GM10266 (cell line): Measurements from ENCODE around the gene TIGD1.
A peak's percentile ranks its signal among the peaks of the same experiment; 100 is the strongest.

Experiments used
- DNase-seq: peaks from one replicate; pipeline ENCODE4 v3.0.0; 2012; ENCODE audit errors: extremely low spot score
- CTCF ChIP-seq: IDR thresholded peaks from 2 replicates; pipeline ENCODE4 v1.5.1; 2012; ENCODE audit warnings: mild to moderate bottlenecking, low read depth; ENCODE audit not compliant: control insufficient read depth, insufficient read depth; ENCODE audit errors: missing control alignments

Gene TIGD1

GRCh38 chr2:232550354-232551249 lies at the start of gene TIGD1, which contains the start of gene EIF4E2:
Gene TIGD1 (minus strand): TSS chr2:232550557. CDS start chr2:232549882, 675 bp downstream.
Gene EIF4E2 (plus strand): TSS chr2:232550689. CDS start chr2:232550725, 36 bp downstream.
- DNase-seq = peak; percentile 98
- no peak for TF ChIP-seq CTCF

GRCh38 chr2:232598293-232598692 lies 47.9 kb upstream of the TIGD1 start:
- TF ChIP-seq CTCF = no peak
- no peak for DNase-seq

GRCh38 chr2:232597362-232598079 lies 47.2 kb upstream of the TIGD1 start:
- DNase-seq = no peak
- no peak for TF ChIP-seq CTCF

- DNase-seq = no peak
- no peak for TF ChIP-seq CTCF
These were observed 43.6 kb upstream of the TIGD1 start for GRCh38 chr2:232593982-232594381.

GRCh38 chr2:232592772-232593395 lies 42.5 kb upstream of the TIGD1 start:
- DNase-seq = no peak
- no peak for TF ChIP-seq CTCF

- no peak for TF ChIP-seq CTCF
- no peak for DNase-seq
These were observed 38.6 kb upstream of the TIGD1 start for GRCh38 chr2:232588680-232589585.
